Measurements from ENCODE around the gene ALDH1L1.

The ALDH1L1 gene

GRCh38 chr3:126116526-126116925 is 63.9 kb downstream of the ALDH1L1 start:
- no peak for DNase-seq

GRCh38 chr3:126114443-126115386 is 65.7 kb downstream of the ALDH1L1 start:
- no peak for DNase-seq

DNA sequence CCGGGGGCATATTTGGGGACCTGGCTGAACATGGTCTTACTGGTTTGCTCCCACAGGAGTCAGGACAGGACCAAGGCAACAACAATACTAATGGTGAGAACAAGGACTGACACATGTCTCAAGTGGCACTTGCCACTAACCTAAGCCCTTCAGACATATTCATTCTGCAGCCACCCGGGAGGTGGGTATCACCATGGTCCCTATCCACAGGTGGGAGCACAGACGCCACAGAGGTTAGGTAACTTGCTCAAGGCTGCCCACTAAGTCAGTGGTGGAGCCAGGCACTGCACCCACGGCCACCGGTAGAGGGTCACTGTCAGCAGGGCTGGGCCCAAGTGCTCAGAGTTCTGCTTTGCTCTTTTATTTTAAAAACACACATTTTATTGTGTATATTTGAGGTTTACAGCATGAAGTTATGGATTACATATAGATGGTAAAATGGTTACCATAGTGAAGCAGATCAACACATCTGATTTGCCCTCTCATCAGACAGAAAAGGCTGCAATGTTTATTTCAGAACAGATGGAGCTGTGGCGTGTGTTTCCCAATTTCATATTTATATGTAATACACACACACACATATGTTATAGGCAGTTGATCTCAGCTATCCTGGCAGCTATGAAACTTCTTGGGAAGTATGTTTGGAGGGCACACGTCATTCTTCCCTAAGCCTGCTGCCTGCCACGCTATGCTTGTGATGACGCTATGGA is 66.5 kb downstream of the ALDH1L1 start:
- DNase-seq, result peak; percentile 6

DNA sequence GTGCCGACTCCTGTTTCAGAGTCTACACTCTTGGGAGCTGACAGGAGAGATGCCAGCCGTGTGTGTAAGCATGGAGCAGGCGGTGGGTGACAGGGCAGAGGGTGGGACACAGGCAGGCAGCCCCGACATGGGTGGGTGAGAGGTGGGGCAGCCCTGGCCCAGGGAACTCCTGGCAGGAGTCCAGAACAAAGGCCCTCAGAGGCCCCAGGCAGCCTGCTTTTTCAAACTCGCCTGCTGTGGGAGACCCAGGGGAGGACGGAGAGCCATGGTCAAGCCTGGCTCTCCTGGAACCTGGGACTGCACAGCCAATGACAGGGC is 67.2 kb downstream of the ALDH1L1 start:
- no peak for DNase-seq

DNA sequence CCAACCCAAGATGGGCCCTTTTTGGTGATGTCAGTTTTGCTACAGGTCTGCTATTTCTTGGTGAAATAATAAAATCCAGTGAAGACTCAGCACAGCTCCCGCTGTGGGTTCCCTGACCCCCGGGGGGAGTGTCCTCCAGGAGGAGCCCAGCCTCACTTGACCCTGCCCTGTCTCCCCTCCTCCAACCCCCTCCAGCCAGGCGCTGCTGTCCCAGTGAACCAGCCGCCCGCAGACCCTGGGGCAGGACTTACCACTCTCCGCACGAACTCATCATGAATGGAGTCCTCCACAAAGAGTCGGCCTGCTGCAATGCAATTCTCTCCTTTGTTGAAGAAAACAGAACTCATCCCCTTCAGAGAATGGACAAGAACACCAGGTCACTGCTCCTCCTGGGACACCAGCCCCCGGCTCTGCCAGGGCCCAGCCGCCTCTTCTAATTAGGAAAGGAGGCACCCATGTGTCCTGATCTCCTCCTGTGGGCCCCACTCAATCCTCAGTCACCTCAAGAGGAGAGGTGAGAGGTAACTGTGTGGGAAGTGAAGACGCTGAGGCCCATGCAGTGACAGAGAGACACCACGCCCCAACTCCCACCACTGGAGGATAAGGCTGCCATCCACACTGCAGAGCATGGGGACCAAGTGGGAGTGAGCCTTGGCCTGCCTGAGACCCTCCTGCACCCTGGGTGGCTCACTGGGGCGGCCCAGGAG is 67.7 kb downstream of the ALDH1L1 start:
- DNase-seq, result no peak

- no peak for DNase-seq
Observed at GRCh38 chr3:126111566-126112475, 68.6 kb downstream of the ALDH1L1 start.

DNA sequence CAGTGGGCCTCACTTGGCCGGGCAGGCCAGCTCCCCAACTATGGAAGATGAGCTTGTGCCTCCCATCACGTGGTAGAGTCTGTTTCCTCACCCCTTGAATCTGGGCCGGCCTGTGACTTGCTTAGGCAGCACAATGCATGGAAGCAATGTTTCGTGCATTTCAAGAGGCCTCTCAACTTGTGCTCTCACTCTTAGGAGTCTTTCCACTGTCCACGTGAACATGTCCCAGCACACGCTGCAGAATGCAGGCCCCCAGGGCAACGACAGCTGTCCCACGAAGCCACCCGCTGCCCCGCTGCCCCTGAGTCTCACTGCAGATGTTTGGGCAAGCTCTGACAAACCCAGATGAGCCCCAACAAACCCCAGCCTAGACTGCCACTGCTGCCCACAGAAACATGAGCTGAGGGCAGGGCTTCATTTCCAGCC is 69.2 kb downstream of the ALDH1L1 start:
- no peak for DNase-seq

GRCh38 chr3:126110431-126111125 is 69.8 kb downstream of the ALDH1L1 start:
- DNase-seq, result no peak

- DNase-seq, result no peak
Observed at GRCh38 chr3:126109880-126110235, 70.5 kb downstream of the ALDH1L1 start.

GRCh38 chr3:126109146-126109879 is 71.1 kb downstream of the ALDH1L1 start:
- DNase-seq, result no peak

- DNase-seq, result peak; percentile 5
Observed at GRCh38 chr3:126108676-126109050, 71.7 kb downstream of the ALDH1L1 start.

DNA sequence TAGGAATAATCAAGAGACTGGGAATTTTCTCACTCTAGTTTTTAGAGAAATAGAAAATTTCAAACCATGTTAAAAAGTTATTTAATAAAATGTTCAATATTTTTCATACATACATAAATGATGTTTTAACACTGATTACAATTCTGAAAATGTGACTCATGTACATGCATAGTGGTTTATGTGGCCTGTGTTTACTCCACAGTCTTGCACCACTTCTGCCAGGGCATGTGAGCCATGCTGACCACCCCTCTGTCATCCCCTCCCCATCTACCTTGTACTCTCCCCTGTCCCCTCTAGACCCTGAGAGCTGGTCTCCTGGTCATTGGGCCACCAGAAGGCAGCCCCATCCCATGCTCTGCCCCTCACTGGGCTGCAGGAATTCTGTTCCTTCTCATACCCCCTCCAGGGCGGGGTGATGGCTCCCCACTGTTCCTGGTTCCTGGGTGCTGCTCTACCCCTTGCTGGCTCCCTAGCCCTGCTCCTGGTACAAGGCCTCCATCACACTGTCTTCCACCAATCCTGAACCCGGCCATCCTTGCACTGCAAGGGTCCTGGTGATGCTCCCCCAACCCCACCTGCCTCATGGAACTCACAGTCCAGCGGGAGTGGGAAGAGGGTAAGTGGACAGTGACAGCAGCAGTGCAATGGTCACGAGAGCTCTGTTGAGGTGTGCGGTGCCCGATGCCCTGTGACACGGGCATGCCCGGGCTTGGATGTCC is 72.3 kb downstream of the ALDH1L1 start:
- no peak for DNase-seq

- no peak for DNase-seq
Observed at GRCh38 chr3:126107203-126107939, 73.0 kb downstream of the ALDH1L1 start.

DNA sequence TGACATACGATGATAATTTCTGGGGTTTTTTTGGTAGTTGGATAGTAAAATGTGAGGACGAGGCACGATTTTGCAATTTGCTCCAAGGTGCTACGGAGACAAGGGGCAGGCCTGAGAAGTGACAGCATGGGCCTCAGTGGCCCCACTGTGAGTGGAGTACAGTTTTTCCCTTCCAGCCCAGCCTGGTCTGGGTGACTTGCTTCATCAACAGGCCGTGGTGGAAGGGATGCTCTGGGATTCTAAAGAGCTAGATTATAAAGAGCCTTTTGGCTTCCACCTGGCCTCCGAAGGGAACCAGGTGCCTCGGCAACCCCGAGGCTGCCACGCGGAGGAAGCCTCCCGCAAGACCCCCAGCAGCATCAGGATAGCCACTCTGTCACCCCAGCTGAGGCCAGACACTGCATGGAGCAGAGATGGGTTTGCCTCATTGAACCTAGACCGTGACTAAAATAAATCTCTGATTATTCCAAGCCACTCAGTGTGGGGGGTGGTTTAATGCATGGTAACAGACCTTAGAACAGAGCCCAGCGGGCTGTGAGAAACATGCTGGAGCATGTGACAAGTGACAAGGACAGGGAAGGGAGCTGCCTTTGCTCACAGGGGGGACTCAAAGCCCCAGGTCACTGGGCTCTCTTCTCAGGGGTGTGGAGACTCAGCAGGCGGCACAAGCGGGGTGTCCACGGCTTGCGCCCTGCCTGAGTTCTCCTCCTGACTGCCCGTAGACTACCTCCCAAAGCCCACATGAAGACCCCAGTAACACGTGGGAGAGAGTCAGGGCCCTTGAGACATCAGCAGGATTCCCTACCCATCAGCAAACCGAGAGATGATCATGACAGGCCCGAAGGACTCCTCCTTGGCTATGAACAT is 73.8 kb downstream of the ALDH1L1 start:
- no peak for DNase-seq

GRCh38 chr3:126105691-126106187 is 74.6 kb downstream of the ALDH1L1 start:
- DNase-seq, result no peak

GRCh38 chr3:126104742-126105605 is 75.4 kb downstream of the ALDH1L1 start:
- DNase-seq, result no peak

DNA sequence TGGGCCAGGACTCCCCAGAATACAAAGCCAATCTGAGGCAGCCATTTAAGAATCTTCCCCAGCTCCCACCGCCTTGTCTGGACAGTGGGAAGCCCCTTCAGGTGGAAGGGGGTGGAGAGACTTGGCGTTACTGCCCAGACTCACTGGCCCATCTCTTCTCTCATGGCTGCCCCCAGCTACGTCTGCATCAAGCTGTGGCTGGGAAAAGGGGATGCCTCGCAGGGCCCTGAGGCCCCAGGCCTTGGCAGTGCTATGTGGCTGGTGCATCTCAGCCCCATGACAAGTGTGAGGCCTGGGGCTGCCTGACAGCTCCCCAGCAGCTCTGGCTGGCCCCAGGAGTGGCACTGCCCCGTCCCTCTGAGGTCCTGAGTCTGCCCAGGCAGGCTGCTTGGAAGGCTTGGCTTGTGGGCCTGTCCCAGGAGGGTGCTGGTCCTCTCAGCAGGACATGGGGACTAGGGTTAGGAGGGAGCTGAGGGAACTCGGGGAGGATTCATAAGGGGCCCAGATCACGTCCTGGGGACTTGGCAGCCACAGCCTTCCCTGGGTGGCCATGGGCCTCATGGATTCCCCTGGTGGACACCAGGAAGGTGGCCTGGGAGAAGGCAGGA is 76.3 kb downstream of the ALDH1L1 start:
- DNase-seq, result no peak
